ENCODE results near the gene RAB23.

- TF ChIP-seq CTCF (IDR thresholded peaks at IDR 0.05) (no peak), EZH2 (IDR thresholded peaks at IDR 0.05; ENCODE audit: borderline replicate concordance, insufficient read depth, low read depth, low read length, poor library complexity, severe bottlenecking) (no peak)
Observed at GRCh38 chr6:57242505-57242904, 20.4 kb upstream of the RAB23 start.
